Natural killer cell treated with Interleukin-12 subunit alpha and Interleukin-12 subunit beta and Interleukin-15 and Interleukin-18, amount 100 ng/mL, for 72 hours (primary cell): ENCODE measurements around the gene TMC7. TPM values are rescaled to one million over a fixed set of nuclear protein-coding genes. Genes with fewer than 3 reads are reported as not detected.
"Not testable (repeated sequence)": the region's sequence is repeated elsewhere in the genome, so short reads cannot be mapped to it uniquely, and the experiment has no call there.

ENCODE experiments used
- ATAC-seq, 2 donors: fragments of 150-1000 bp; cut with Tn5 transposase in 1 of 2; sonication (Bioruptor Pico), chemical (Tn5 transposase) in 1 of 2; 2 replicates each; pipeline ENCODE4 v1.10.0; 2021
- DNase-seq: peaks from one replicate; pipeline ENCODE4 v3.0.0; 2022; ENCODE audit warnings: low spot score
- H3K27ac Mint-ChIP-seq, 2 donors: 1 replicate in 1 of 2; 2 replicates in 1 of 2; pipeline ENCODE4 v1.8.0; 2022; ENCODE audit warnings: mixed read lengths in 2 of 2, mild to moderate bottlenecking in 1 of 2, moderate library complexity in 1 of 2
- H3K27me3 Mint-ChIP-seq, 2 donors: 1 replicate in 1 of 2; 2 replicates in 1 of 2; pipeline ENCODE4 v1.8.0; 2022; ENCODE audit warnings: mixed read lengths in 2 of 2
- H3K36me3 Mint-ChIP-seq: one replicate; pipeline ENCODE4 v1.8.0; 2022; ENCODE audit warnings: mixed read lengths
- H3K4me1 Mint-ChIP-seq, 2 donors: 1 replicate in 1 of 2; 2 replicates in 1 of 2; pipeline ENCODE4 v1.8.0; 2022; ENCODE audit warnings: low read depth in 2 of 2, mixed read lengths in 2 of 2, mild to moderate bottlenecking in 1 of 2
- H3K4me3 Mint-ChIP-seq: one replicate; pipeline ENCODE4 v1.8.0; 2022; ENCODE audit warnings: mixed read lengths
- H3K9me3 Mint-ChIP-seq: 2 replicates; pipeline ENCODE4 v1.8.0; 2022; ENCODE audit warnings: mixed read lengths
- total RNA-seq, 2 donors: library from RNA; stranded (reverse); gene quantifications; one replicate each; pipeline ENCODE4 v1.2.3, GENCODE V29; 2022

TMC7 gene
- total RNA-seq, 2 donors from 2014 or later, result not detected

- H3K4me3 Mint-ChIP-seq, H3K27ac Mint-ChIP-seq: not testable (repeated sequence)
Measured at GRCh38 chr16:18995406-18995805, 11.7 kb downstream of the TMC7 start.

GRCh38 chr16:18996536-18996935, 12.8 kb downstream of the TMC7 start:
- H3K4me3 Mint-ChIP-seq, H3K9me3 Mint-ChIP-seq, H3K27ac Mint-ChIP-seq, DNase-seq, H3K4me1 Mint-ChIP-seq, H3K36me3 Mint-ChIP-seq, ATAC-seq: not testable (repeated sequence)
- peaks cover 8 to 13% of the 10 kb centered on the region in 2 donors for H3K27me3 Mint-ChIP-seq

More at GRCh38 chr16:18995406-18995805, 11.7 kb downstream of the TMC7 start:
- H3K4me1 Mint-ChIP-seq, H3K36me3 Mint-ChIP-seq, H3K9me3 Mint-ChIP-seq, ATAC-seq, DNase-seq: not testable (repeated sequence)
- peaks cover 8 to 13% of the 10 kb centered on the region in 2 donors for H3K27me3 Mint-ChIP-seq

GRCh38 chr16:18997001-18997400, 13.3 kb downstream of the TMC7 start:
- not testable (repeated sequence) for H3K36me3 Mint-ChIP-seq, H3K27ac Mint-ChIP-seq, DNase-seq, H3K4me1 Mint-ChIP-seq, H3K4me3 Mint-ChIP-seq, H3K9me3 Mint-ChIP-seq, ATAC-seq
- H3K27me3 Mint-ChIP-seq, result peaks cover 8 to 13% of the 10 kb centered on the region in 2 donors

- DNase-seq (no peak), ATAC-seq (no peak)
- Mint-ChIP-seq H3K4me1 (peaks cover 0 to 3% of the 10 kb centered on the region in 2 donors), H3K9me3 (no peaks in the 10 kb centered on the region), H3K27ac (no peak overlapping the region), H3K36me3 (no peaks in the 10 kb centered on the region), H3K4me3 (no peak overlapping the region), H3K27me3 (peaks cover 8 to 13% of the 10 kb centered on the region in 2 donors)
Measured at GRCh38 chr16:18999045-18999393, 15.3 kb downstream of the TMC7 start.

- ATAC-seq, result no peak
- Mint-ChIP-seq H3K4me3 (no peak overlapping the region), H3K27ac (no peak overlapping the region), H3K36me3 (no peaks in the 10 kb centered on the region), H3K9me3 (no peaks in the 10 kb centered on the region), H3K27me3 (peaks cover under 1 to 3% of the 10 kb centered on the region in 2 donors), H3K4me1 (peaks cover 0 to 3% of the 10 kb centered on the region in 2 donors)
- DNase-seq, result no peak
Measured at GRCh38 chr16:19001788-19002187, 18.1 kb downstream of the TMC7 start.

GRCh38 chr16:19003935-19004334, 20.2 kb downstream of the TMC7 start:
- DNase-seq (no peak), ATAC-seq (no peak)
- Mint-ChIP-seq H3K4me3 (no peak overlapping the region), H3K27ac (no peak overlapping the region), H3K9me3 (no peaks in the 10 kb centered on the region), H3K4me1 (peaks cover 0 to 3% of the 10 kb centered on the region in 2 donors), H3K27me3 (peaks cover 0 to 3% of the 10 kb centered on the region in 2 donors), H3K36me3 (no peaks in the 10 kb centered on the region)

- Mint-ChIP-seq H3K4me3 (no peak overlapping the region), H3K36me3 (no peaks in the 10 kb centered on the region), H3K27ac (no peak overlapping the region), H3K27me3 (no peaks in the 10 kb centered on the region), H3K4me1 (peaks cover 0 to 3% of the 10 kb centered on the region in 2 donors), H3K9me3 (no peaks in the 10 kb centered on the region)
- DNase-seq (no peak), ATAC-seq (no peak)
Measured at GRCh38 chr16:19005561-19006445, 22.1 kb downstream of the TMC7 start.

GRCh38 chr16:19006446-19007315, 22.9 kb downstream of the TMC7 start:
- H3K36me3 Mint-ChIP-seq, result no peaks in the 10 kb centered on the region
- no peaks in the 10 kb centered on the region for H3K27me3 Mint-ChIP-seq
- DNase-seq, result no peak
- H3K27ac Mint-ChIP-seq, result no peak overlapping the region
- H3K9me3 Mint-ChIP-seq, result no peaks in the 10 kb centered on the region
- H3K4me1 Mint-ChIP-seq, result no peaks in the 10 kb centered on the region
- H3K4me3 Mint-ChIP-seq, result no peak overlapping the region
- ATAC-seq, result no peak

- Mint-ChIP-seq H3K9me3 (no peaks in the 10 kb centered on the region), H3K36me3 (no peaks in the 10 kb centered on the region), H3K27me3 (no peaks in the 10 kb centered on the region), H3K4me1 (no peaks in the 10 kb centered on the region), H3K4me3 (no peak overlapping the region), H3K27ac (no peak overlapping the region)
- ATAC-seq (no peak), DNase-seq (no peak)
Measured at GRCh38 chr16:19008245-19009169, 24.8 kb downstream of the TMC7 start.

- Mint-ChIP-seq H3K4me3 (no peak overlapping the region), H3K27ac (no peak overlapping the region), H3K4me1 (no peaks in the 10 kb centered on the region), H3K9me3 (no peaks in the 10 kb centered on the region), H3K36me3 (no peaks in the 10 kb centered on the region), H3K27me3 (no peaks in the 10 kb centered on the region)
- ATAC-seq (no peak), DNase-seq (no peak)
Measured at GRCh38 chr16:19011169-19011731, 27.5 kb downstream of the TMC7 start.

GRCh38 chr16:19014461-19014860, 30.7 kb downstream of the TMC7 start:
- Mint-ChIP-seq H3K9me3 (no peaks in the 10 kb centered on the region), H3K27ac (no peak overlapping the region)
- no peak for ATAC-seq

GRCh38 chr16:19017179-19017578, 33.4 kb downstream of the TMC7 start:
- no peaks in the 10 kb centered on the region for H3K36me3 Mint-ChIP-seq
- ATAC-seq (no peak), DNase-seq (no peak)
- peaks cover 0 to 9% of the 10 kb centered on the region in 2 donors for H3K27me3 Mint-ChIP-seq
- H3K4me3 Mint-ChIP-seq, result no peak overlapping the region
- no peaks in the 10 kb centered on the region for H3K4me1 Mint-ChIP-seq
- H3K9me3 Mint-ChIP-seq, result no peaks in the 10 kb centered on the region
- no peak overlapping the region for H3K27ac Mint-ChIP-seq

More at GRCh38 chr16:19014461-19014860, 30.7 kb downstream of the TMC7 start:
- DNase-seq, result no peak
- no peaks in the 10 kb centered on the region for H3K36me3 Mint-ChIP-seq
- peaks cover 0 to under 1% of the 10 kb centered on the region in 2 donors for H3K27me3 Mint-ChIP-seq
- no peaks in the 10 kb centered on the region for H3K4me1 Mint-ChIP-seq
- no peak overlapping the region for H3K4me3 Mint-ChIP-seq

- DNase-seq (no peak), ATAC-seq (no peak)
- no peak overlapping the region for H3K27ac Mint-ChIP-seq
- H3K4me3 Mint-ChIP-seq, result no peak overlapping the region
- no peaks in the 10 kb centered on the region for H3K36me3 Mint-ChIP-seq
- peaks cover 0 to 9% of the 10 kb centered on the region in 2 donors for H3K27me3 Mint-ChIP-seq
- H3K4me1 Mint-ChIP-seq, result no peaks in the 10 kb centered on the region
- H3K9me3 Mint-ChIP-seq, result no peaks in the 10 kb centered on the region
Measured at GRCh38 chr16:19020689-19021088, 37.0 kb downstream of the TMC7 start.
